Melanocyte of skin (primary cell): ENCODE data around the gene SERPINE2. TPM values are rescaled to one million over a fixed set of nuclear protein-coding genes. Genes with fewer than 3 reads are reported as not detected.

Experiments
- total RNA-seq, 2 donors: library from RNA; depleted of rRNA; stranded (reverse); fragments of >200 nt; gene quantifications; 2 replicates each; pipeline ENCODE4 v1.2.3, GENCODE V29; 2012

Gene SERPINE2
- 100 to 1,000 TPM in 1 of 2 donors, 10 to 100 TPM in 1; 62.3 to 142 TPM for total RNA-seq

DNA sequence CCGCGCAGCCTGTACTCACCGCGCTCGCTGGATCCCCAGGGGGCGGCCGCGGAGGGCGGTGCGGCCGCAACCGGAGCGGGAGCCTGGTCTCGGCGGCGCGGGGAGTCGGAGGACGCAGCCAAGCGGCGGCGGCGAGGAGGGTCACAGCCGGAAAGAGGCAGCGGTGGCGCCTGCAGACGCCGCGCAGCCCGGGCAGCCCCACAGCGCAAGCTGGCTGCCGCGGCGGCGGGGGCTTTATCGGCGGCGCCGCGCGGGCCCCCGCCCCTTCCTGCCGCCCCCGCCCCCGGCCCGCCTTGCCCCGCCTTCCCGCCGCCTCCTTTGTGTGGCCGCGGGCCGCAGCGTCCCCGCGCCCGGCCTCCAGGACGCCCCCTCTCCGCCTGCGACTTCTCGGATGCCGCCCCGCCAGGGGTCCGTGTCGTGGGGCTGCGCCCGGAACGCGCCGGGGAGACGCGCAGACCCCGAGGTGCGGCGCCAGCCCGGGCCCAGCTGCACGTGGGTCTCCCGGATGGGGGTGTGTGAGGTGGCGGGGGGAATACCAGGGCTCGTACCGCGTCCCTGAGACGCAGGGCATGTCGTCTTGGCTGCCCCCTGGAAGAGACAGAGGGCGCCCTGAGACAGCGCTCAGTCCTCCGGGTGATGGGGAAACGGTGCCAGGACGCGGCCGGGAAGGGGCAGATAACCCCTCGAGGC lies at the start of gene SERPINE2:
TSS of gene SERPINE2 (minus strand) at position 207 of the 690 bp plus-strand sequence. CDS start 37,386 bp downstream, outside the sequence.

DNA sequence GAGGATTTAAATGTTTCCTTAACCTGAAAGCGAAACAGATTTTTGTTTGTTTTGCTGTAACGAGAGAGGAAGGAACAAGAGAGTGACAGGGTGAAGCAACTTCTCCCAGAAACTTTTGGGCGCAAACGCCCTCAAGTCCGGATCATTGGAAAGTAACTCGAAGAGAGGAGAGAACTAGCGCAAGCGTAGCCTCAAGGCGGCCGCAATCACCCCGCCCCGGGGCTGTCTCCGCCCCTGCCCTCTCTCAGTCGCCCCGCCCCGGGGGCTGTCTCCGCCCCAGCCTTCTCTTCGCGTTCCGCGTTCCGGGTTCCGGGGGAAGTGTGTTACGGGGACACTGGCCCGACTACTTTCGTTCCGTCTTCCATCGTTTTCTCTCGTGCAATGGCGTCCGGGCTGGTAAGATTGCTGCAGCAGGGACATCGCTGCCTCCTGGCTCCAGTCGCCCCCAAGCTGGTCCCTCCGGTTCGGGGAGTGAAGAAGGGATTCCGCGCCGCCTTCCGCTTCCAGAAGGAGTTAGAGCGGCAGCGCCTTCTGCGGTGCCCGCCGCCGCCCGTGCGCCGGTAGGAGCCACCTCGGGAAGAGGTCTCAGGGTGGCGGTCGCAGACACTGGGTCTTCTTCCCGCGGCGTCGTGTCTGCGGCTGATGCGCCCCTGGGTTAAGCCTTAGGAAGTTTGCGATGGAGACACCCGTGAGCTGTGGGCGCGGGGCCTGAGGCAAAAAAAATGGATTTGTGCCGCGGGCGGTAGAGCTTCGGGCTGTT lies 81.8 kb downstream of the SERPINE2 start, which contains the start of gene MRPL44:
TSS of gene MRPL44 (plus strand) at position 372 of the 760 bp plus-strand sequence. CDS start at position 382, 10 bp downstream.

DNA sequence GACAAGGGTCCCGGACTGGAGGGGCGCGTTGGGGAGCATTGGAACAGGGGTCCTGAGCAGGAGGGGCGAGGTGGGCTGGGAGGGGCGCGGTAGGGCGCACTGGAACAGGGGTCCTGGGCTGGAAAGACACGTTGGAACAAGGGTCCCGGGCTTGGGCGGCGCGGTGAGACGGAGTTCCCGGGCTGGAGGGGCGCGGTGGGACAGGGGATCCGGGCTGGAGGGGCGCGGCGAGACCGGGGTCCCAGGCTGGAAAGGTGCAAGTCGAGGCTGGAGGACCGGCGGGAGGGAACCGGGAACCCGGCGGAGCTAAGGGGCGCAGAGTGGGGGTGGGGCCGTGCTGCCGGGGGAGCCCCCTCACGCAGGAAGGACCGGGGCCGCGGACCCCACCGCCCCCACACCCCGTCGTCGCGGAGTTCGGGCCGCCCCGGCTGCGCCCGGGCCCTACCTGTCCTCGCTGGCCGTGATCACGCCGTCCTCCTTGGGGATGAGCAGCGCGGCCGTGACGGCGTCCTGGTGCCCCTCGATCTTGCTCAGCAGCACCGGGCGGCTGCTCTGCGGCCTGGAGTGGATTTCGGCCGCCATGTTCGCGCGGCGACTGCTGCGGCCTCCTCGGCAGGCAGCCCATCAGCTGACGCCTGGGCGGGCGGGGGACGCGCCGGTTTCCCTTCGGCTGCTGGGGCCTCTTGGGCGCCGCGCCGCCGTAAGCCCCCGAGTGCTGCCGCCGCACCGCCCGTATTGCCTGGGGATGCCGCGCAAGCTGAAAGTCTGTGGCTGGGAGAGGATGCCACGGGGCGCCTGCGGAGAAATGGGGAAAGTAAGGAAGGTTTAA lies 94.2 kb downstream of the SERPINE2 start, which contains the start of gene WDFY1:
TSS of gene WDFY1 (minus strand) at position 633 of the 829 bp plus-strand sequence. CDS start at position 582, 51 bp downstream.

Other genes with a start within 250 kb of the SERPINE2 start
- 10 to 100 TPM in 1 of 2 donors, 1 to 10 TPM in 1; 8.9 to 26.3 TPM for gene AP1S3, start 201.7 kb downstream of the SERPINE2 start, total RNA-seq
- gene WDFY1, start 94.0 kb downstream of the SERPINE2 start, total RNA-seq = 100 to 1,000 TPM; 231 to 252 TPM
- 10 to 100 TPM; 77.9 to 95.0 TPM for gene MRPL44, start 81.8 kb downstream of the SERPINE2 start, total RNA-seq